HG03571 (cell line): ENCODE measurements around the gene ABCA3.

ENCODE experiments used
- ATAC-seq: cut with Tn5 transposase; IDR thresholded peaks from one replicate; pipeline ENCODE4 v1.9.1; 2021; ENCODE audit not compliant: unreplicated experiment

Gene ABCA3

GRCh38 chr16:2317231-2318020 is 23.1 kb downstream of the ABCA3 start:
- ATAC-seq = no peak

- no peak for ATAC-seq
Observed at GRCh38 chr16:2308089-2308962, 32.2 kb downstream of the ABCA3 start.

- ATAC-seq = no peak
Observed at GRCh38 chr16:2299915-2300192, 40.7 kb downstream of the ABCA3 start.

GRCh38 chr16:2299121-2299914 is 41.2 kb downstream of the ABCA3 start:
- no peak for ATAC-seq

- ATAC-seq = no peak
Observed at GRCh38 chr16:2298621-2299020, 41.9 kb downstream of the ABCA3 start.

GRCh38 chr16:2297506-2297860 is 43.0 kb downstream of the ABCA3 start:
- ATAC-seq = no peak

GRCh38 chr16:2296661-2297505 is 43.6 kb downstream of the ABCA3 start:
- ATAC-seq = no peak

- no peak for ATAC-seq
Observed at GRCh38 chr16:2295056-2295798, 45.3 kb downstream of the ABCA3 start.

- ATAC-seq = no peak
Observed at GRCh38 chr16:2292221-2292620, 48.3 kb downstream of the ABCA3 start.

- ATAC-seq = no peak
Observed at GRCh38 chr16:2289282-2289681, 51.2 kb downstream of the ABCA3 start.

GRCh38 chr16:2288726-2289125 is 51.8 kb downstream of the ABCA3 start:
- ATAC-seq = no peak

- no peak for ATAC-seq
Observed at GRCh38 chr16:2287916-2288547, 52.5 kb downstream of the ABCA3 start.

- ATAC-seq = no peak
Observed at GRCh38 chr16:2286550-2286949, 54.0 kb downstream of the ABCA3 start.

- no peak for ATAC-seq
Observed at GRCh38 chr16:2285731-2286191, 54.8 kb downstream of the ABCA3 start.

GRCh38 chr16:2284797-2285576 is 55.5 kb downstream of the ABCA3 start:
- no peak for ATAC-seq

- no peak for ATAC-seq
Observed at GRCh38 chr16:2284001-2284770, 56.3 kb downstream of the ABCA3 start.

GRCh38 chr16:2282866-2283555 is 57.5 kb downstream of the ABCA3 start:
- no peak for ATAC-seq
